ENCODE results near the gene ASTN2.

ASTN2 gene

GRCh38 chr9:116599342-116599884, 815.4 kb downstream of the ASTN2 start:
- no peaks in the 10 kb centered on the region for H3K9me3 ChIP-seq (ENCODE audit: insufficient read depth, low read length)
- TF ChIP-seq YY1 (IDR thresholded peaks at IDR 0.05; ENCODE audit: insufficient read depth, insufficient read length) = no peak
- no peak for TF ChIP-seq SUZ12 (IDR thresholded peaks at IDR 0.05; ENCODE audit: extremely low read depth, insufficient read depth, insufficient read length)
- TF ChIP-seq ZNF274 (IDR thresholded peaks at IDR 0.05; ENCODE audit: low read depth, low read length) = no peak
- H3K27me3 ChIP-seq (ENCODE audit: insufficient read depth, insufficient read length) = no peaks in the 10 kb centered on the region
- no peak overlapping the region for H3K4me3 ChIP-seq (ENCODE audit: insufficient read length, low read depth)
- no peaks in the 10 kb centered on the region for H3K36me3 ChIP-seq (ENCODE audit: insufficient read depth, insufficient read length, low read length)
- no peak overlapping the region for H3K9ac ChIP-seq (ENCODE audit: insufficient read length, low read depth)
- no peaks in the 10 kb centered on the region for H3K4me1 ChIP-seq (ENCODE audit: insufficient read depth, insufficient read length)
- DNase-seq (ENCODE audit: low read depth, low spot score) = no peak

GRCh38 chr9:116596646-116597045, 818.2 kb downstream of the ASTN2 start:
- Histone ChIP-seq H3K4me3 (ENCODE audit: insufficient read length, low read depth) (no peak overlapping the region), H3K4me1 (ENCODE audit: insufficient read depth, insufficient read length) (no peaks in the 10 kb centered on the region), H3K9me3 (ENCODE audit: insufficient read depth, low read length) (no peaks in the 10 kb centered on the region), H3K27me3 (ENCODE audit: insufficient read depth, insufficient read length) (no peaks in the 10 kb centered on the region), H3K36me3 (ENCODE audit: insufficient read depth, insufficient read length, low read length) (no peaks in the 10 kb centered on the region), H3K9ac (ENCODE audit: insufficient read length, low read depth) (no peak overlapping the region)
- no peak for TF ChIP-seq SUZ12 (IDR thresholded peaks at IDR 0.05; ENCODE audit: extremely low read depth, insufficient read depth, insufficient read length)
- no peak for TF ChIP-seq ZNF274 (IDR thresholded peaks at IDR 0.05; ENCODE audit: low read depth, low read length)
- no peak for TF ChIP-seq YY1 (IDR thresholded peaks at IDR 0.05; ENCODE audit: insufficient read depth, insufficient read length)
- no peak for DNase-seq (ENCODE audit: low read depth, low spot score)

- peaks cover 10% of the 10 kb centered on the region; the same call in 1 of the 2 replicates for H3K9me3 ChIP-seq (ENCODE audit: insufficient read depth, low read length)
- TF ChIP-seq SUZ12 (IDR thresholded peaks at IDR 0.05; ENCODE audit: extremely low read depth, insufficient read depth, insufficient read length) (no peak), YY1 (IDR thresholded peaks at IDR 0.05; ENCODE audit: insufficient read depth, insufficient read length) (no peak), ZNF274 (IDR thresholded peaks at IDR 0.05; ENCODE audit: low read depth, low read length) (no peak)
- no peak overlapping the region for H3K4me3 ChIP-seq (ENCODE audit: insufficient read length, low read depth)
- H3K4me1 ChIP-seq (ENCODE audit: insufficient read depth, insufficient read length) = no peaks in the 10 kb centered on the region
- no peaks in the 10 kb centered on the region for H3K27me3 ChIP-seq (ENCODE audit: insufficient read depth, insufficient read length)
- peaks cover 4% of the 10 kb centered on the region for H3K36me3 ChIP-seq (ENCODE audit: insufficient read depth, insufficient read length, low read length)
- DNase-seq (ENCODE audit: low read depth, low spot score) = no peak
- no peak overlapping the region for H3K9ac ChIP-seq (ENCODE audit: insufficient read length, low read depth)
These were observed 820.3 kb downstream of the ASTN2 start for GRCh38 chr9:116594547-116594946.

- Histone ChIP-seq H3K27me3 (ENCODE audit: insufficient read depth, insufficient read length) (no peaks in the 10 kb centered on the region), H3K36me3 (ENCODE audit: insufficient read depth, insufficient read length, low read length) (peaks cover 4% of the 10 kb centered on the region), H3K9me3 (ENCODE audit: insufficient read depth, low read length) (peaks cover 26% of the 10 kb centered on the region), H3K4me1 (ENCODE audit: insufficient read depth, insufficient read length) (no peaks in the 10 kb centered on the region), H3K4me3 (ENCODE audit: insufficient read length, low read depth) (no peak overlapping the region), H3K9ac (ENCODE audit: insufficient read length, low read depth) (no peak overlapping the region)
- no peak for DNase-seq (ENCODE audit: low read depth, low spot score)
- TF ChIP-seq YY1 (IDR thresholded peaks at IDR 0.05; ENCODE audit: insufficient read depth, insufficient read length) = no peak
These were observed 821.9 kb downstream of the ASTN2 start for GRCh38 chr9:116592970-116593369.

DNA sequence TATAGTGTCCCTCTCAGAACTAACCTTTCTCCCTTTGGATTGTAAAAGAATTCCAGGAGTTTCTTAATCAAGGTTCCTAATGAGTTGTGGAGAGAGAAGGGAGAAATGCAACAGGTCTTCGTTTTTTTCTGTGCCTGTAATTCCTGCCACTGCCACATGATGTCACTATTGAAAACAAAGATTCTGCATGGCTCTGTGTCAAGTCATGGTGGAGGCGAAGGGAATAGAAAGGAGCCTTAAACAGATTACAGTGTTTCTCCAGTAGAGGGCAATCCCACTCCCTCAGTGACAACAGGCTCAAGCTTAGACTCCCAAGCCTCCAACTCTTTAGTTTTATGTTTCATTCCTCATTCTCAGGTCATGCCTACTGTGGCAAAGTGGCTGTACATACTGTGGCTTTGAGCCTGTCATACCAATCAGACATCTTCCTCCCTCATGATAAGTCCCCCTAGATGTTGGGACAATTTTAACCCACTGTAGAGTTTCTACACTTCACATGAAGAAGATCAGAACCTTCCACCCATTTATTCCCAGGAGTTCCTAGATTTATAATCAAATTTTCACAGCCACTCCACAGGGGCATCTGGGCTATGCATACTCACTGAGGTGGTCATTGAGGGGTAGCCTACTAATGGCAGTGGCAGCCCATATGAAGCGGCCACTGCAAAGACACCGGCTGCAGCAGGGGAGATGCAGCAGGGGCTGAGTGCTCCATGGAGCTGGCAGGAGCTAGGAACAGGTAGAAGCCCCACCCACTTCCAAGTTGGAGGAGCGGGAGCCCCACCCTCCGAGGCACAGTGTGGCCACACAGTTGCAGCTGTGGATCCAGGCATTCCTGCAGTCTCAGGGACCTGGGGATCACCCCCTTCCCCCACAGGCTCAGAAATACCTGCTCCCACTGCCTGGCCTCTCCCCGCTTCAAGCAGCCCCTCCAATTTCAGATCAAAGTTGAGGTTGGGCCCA, 825.2 kb downstream of the ASTN2 start:
- H3K9me3 ChIP-seq (ENCODE audit: insufficient read depth, low read length) = peaks cover 33% of the 10 kb centered on the region
- no peaks in the 10 kb centered on the region for H3K4me1 ChIP-seq (ENCODE audit: insufficient read depth, insufficient read length)
- TF ChIP-seq ZNF274 (IDR thresholded peaks at IDR 0.05; ENCODE audit: low read depth, low read length) (no peak), SUZ12 (IDR thresholded peaks at IDR 0.05; ENCODE audit: extremely low read depth, insufficient read depth, insufficient read length) (no peak), YY1 (IDR thresholded peaks at IDR 0.05; ENCODE audit: insufficient read depth, insufficient read length) (no peak)
- H3K4me3 ChIP-seq (ENCODE audit: insufficient read length, low read depth) = no peak overlapping the region
- peaks cover 4% of the 10 kb centered on the region for H3K36me3 ChIP-seq (ENCODE audit: insufficient read depth, insufficient read length, low read length)
- peak; percentile 57 for DNase-seq (ENCODE audit: low read depth, low spot score)
- no peaks in the 10 kb centered on the region for H3K27me3 ChIP-seq (ENCODE audit: insufficient read depth, insufficient read length)
- no peak overlapping the region for H3K9ac ChIP-seq (ENCODE audit: insufficient read length, low read depth)

GRCh38 chr9:116587919-116588318, 826.9 kb downstream of the ASTN2 start:
- no peak overlapping the region for H3K4me3 ChIP-seq (ENCODE audit: insufficient read length, low read depth)
- TF ChIP-seq YY1 (IDR thresholded peaks at IDR 0.05; ENCODE audit: insufficient read depth, insufficient read length) (no peak), ZNF274 (IDR thresholded peaks at IDR 0.05; ENCODE audit: low read depth, low read length) (no peak), SUZ12 (IDR thresholded peaks at IDR 0.05; ENCODE audit: extremely low read depth, insufficient read depth, insufficient read length) (no peak)
- peaks cover 4% of the 10 kb centered on the region for H3K36me3 ChIP-seq (ENCODE audit: insufficient read depth, insufficient read length, low read length)
- H3K4me1 ChIP-seq (ENCODE audit: insufficient read depth, insufficient read length) = no peaks in the 10 kb centered on the region
- H3K27me3 ChIP-seq (ENCODE audit: insufficient read depth, insufficient read length) = no peaks in the 10 kb centered on the region
- no peak overlapping the region for H3K9ac ChIP-seq (ENCODE audit: insufficient read length, low read depth)
- no peak for DNase-seq (ENCODE audit: low read depth, low spot score)
- H3K9me3 ChIP-seq (ENCODE audit: insufficient read depth, low read length) = peaks cover 33% of the 10 kb centered on the region

DNA sequence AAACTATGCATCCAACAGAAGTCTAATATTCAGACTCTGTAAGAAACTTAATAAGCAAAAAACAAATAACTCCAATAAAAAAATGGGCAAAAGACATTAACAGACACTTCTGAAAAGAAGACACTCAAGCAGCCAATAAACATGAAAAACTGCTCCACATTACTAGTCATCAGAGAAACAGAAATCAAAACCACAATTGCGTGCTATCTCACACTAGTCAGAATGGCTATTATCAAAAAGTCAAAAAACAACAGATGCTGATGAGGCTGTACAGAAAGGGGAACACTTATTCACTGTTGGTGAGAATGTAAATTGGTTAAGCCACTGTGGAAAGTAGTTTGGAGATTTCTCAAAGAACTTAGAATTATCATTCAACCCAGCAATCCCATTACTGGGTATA, 829.0 kb downstream of the ASTN2 start:
- Histone ChIP-seq H3K4me1 (ENCODE audit: insufficient read depth, insufficient read length) (no peaks in the 10 kb centered on the region), H3K4me3 (ENCODE audit: insufficient read length, low read depth) (no peak overlapping the region), H3K9me3 (ENCODE audit: insufficient read depth, low read length) (peaks cover 33% of the 10 kb centered on the region), H3K27me3 (ENCODE audit: insufficient read depth, insufficient read length) (no peaks in the 10 kb centered on the region), H3K36me3 (ENCODE audit: insufficient read depth, insufficient read length, low read length) (peaks cover 4% of the 10 kb centered on the region), H3K9ac (ENCODE audit: insufficient read length, low read depth) (no peak overlapping the region)
- no peak for TF ChIP-seq SUZ12 (IDR thresholded peaks at IDR 0.05; ENCODE audit: extremely low read depth, insufficient read depth, insufficient read length)
- no peak for TF ChIP-seq YY1 (IDR thresholded peaks at IDR 0.05; ENCODE audit: insufficient read depth, insufficient read length)
- no peak for TF ChIP-seq ZNF274 (IDR thresholded peaks at IDR 0.05; ENCODE audit: low read depth, low read length)
- no peak for DNase-seq (ENCODE audit: low read depth, low spot score)

Measured in NT2/D1 (cell line).